IMR-90 (cell line): ENCODE results near the gene RYR1. TPM values are rescaled to one million over a fixed set of nuclear protein-coding genes. Genes with fewer than 3 reads are reported as not detected.
"Not testable (repeated sequence)": the region's sequence is repeated elsewhere in the genome, so short reads cannot be mapped to it uniquely, and the experiment has no call there.

Experiments used
- ATAC-seq: fragments of 200-7000 bp; cut with Tn5 transposase; 2 replicates; pipeline ENCODE4 v1.9.1; 2020; ENCODE audit warnings: low read depth, mild to moderate bottlenecking, moderate library complexity
- BruUV-seq: library from RNA; stranded (reverse); fragments of 400-500 nt; replicated peaks from 2 replicates; lab custom pipeline; 2021; lab: Mats Ljungman, UMichigan
- CTCF ChIA-PET: fragments of 300-600 bp; formaldehyde crosslinking; extraction: SDS; loops from one replicate; lab custom pipeline; 2021; ENCODE audit warnings: antibody characterized with exemption; lab: Yijun Ruan, JAX
- POLR2A ChIA-PET: fragments of 300-600 bp; sonication (Branson Sonifier 250); formaldehyde crosslinking; loops from one replicate; lab custom pipeline; 2022; ENCODE audit warnings: antibody characterized with exemption; ENCODE audit not compliant: unreplicated experiment; lab: Charles Lee
- DNase-seq: peaks from one replicate; pipeline ENCODE4 v3.0.0; 2013
- H2AFZ ChIP-seq: replicated peaks from 2 replicates; pipeline ENCODE3; 2013; ENCODE audit warnings: low read length, mild to moderate bottlenecking; ENCODE audit not compliant: poor library complexity
- H2AK5ac ChIP-seq: 2 replicates; pipeline ENCODE4 v1.6.1; 2013; ENCODE audit warnings: low read depth, low read length, inconsistent platforms
- H2AK9ac ChIP-seq: replicated peaks from 2 replicates; pipeline ENCODE3; 2013; ENCODE audit warnings: mild to moderate bottlenecking, low read depth, low read length, moderate library complexity; ENCODE audit not compliant: poor library complexity
- H2BK120ac ChIP-seq: 2 replicates; pipeline ENCODE4 v1.6.1; 2013; ENCODE audit warnings: low read depth, low read length, inconsistent platforms
- H2BK15ac ChIP-seq: 3 replicates; pipeline ENCODE4 v1.6.1; 2013; ENCODE audit warnings: low read depth, low read length, inconsistent platforms
- H2BK20ac ChIP-seq: 2 replicates; pipeline ENCODE4 v1.6.1; 2013; ENCODE audit warnings: low read depth, mild to moderate bottlenecking, inconsistent platforms, low read length, moderate library complexity
- H2BK5ac ChIP-seq: 2 replicates; pipeline ENCODE4 v1.6.1; 2013; ENCODE audit warnings: mild to moderate bottlenecking, low read depth, low read length, inconsistent platforms; ENCODE audit not compliant: poor library complexity, severe bottlenecking
- H3K14ac ChIP-seq: replicated peaks from 2 replicates; pipeline ENCODE4 v1.6.1; 2013; ENCODE audit warnings: low read depth, low read length, inconsistent platforms
- H3K18ac ChIP-seq: 2 replicates; pipeline ENCODE4 v1.6.1; 2013; ENCODE audit warnings: low read depth, low read length, control low read depth
- H3K23ac ChIP-seq: 2 replicates; pipeline ENCODE4 v1.6.1; 2013; ENCODE audit warnings: low read depth, low read length, inconsistent platforms
- H3K27ac ChIP-seq: 2 replicates; pipeline ENCODE4 v1.5.1; 2013; ENCODE audit warnings: mild to moderate bottlenecking, control low read depth, low read length; ENCODE audit not compliant: insufficient read depth
- H3K27me3 ChIP-seq: 2 replicates; pipeline ENCODE4 v1.6.1; 2013; ENCODE audit warnings: low read length; ENCODE audit not compliant: control insufficient read depth, insufficient read depth
- H3K36me3 ChIP-seq: 2 replicates; pipeline ENCODE4 v1.6.1; 2013; ENCODE audit warnings: low read length, mixed read lengths; ENCODE audit not compliant: control insufficient read depth, insufficient read depth
- H3K4ac ChIP-seq: 2 replicates; pipeline ENCODE4 v1.6.1; 2013; ENCODE audit warnings: low read depth, low read length, inconsistent platforms
- H3K4me1 ChIP-seq: 2 replicates; pipeline ENCODE4 v1.6.1; 2013; ENCODE audit warnings: low read length, mixed read lengths; ENCODE audit not compliant: control insufficient read depth, insufficient read depth
- H3K4me2 ChIP-seq: 2 replicates; pipeline ENCODE4 v1.6.1; 2013; ENCODE audit warnings: low read depth, mild to moderate bottlenecking, control low read depth, low read length, moderate library complexity
- H3K4me3 ChIP-seq: 2 replicates; pipeline ENCODE4 v1.5.1; 2013; ENCODE audit warnings: low read depth, mild to moderate bottlenecking, control low read depth, low read length, moderate library complexity; ENCODE audit not compliant: insufficient read depth
- H3K56ac ChIP-seq: 2 replicates; pipeline ENCODE4 v1.6.1; 2013; ENCODE audit warnings: low read length, inconsistent platforms; ENCODE audit not compliant: insufficient read depth; ENCODE audit errors: extremely low read depth
- H3K79me1 ChIP-seq, 2 experiments: 2 replicates each; pipeline ENCODE4 v1.6.1; 2013; ENCODE audit warnings: low read length in 2 of 2, inconsistent platforms in 1 of 2, low read depth in 1 of 2
- H3K9ac ChIP-seq: 2 replicates; pipeline ENCODE4 v1.6.1; 2013; ENCODE audit warnings: low read depth, low read length, control low read depth
- H3K9me1 ChIP-seq: 2 replicates; pipeline ENCODE4 v1.6.1; 2013; ENCODE audit warnings: low read length, inconsistent platforms; ENCODE audit not compliant: insufficient read depth
- H3K9me3 ChIP-seq: 2 replicates; pipeline ENCODE4 v1.6.1; 2013; ENCODE audit warnings: low read length; ENCODE audit not compliant: control insufficient read depth, insufficient read depth
- H4K20me1 ChIP-seq: 2 replicates; pipeline ENCODE4 v1.6.1; 2013; ENCODE audit warnings: low read length, inconsistent platforms; ENCODE audit not compliant: insufficient read depth
- H4K5ac ChIP-seq: 2 replicates; pipeline ENCODE4 v1.6.1; 2013; ENCODE audit warnings: mild to moderate bottlenecking, low read depth, low read length, control low read depth
- H4K8ac ChIP-seq, 2 experiments: 2 replicates each; pipeline ENCODE4 v1.6.1; 2013; ENCODE audit warnings: low read depth in 2 of 2, low read length in 2 of 2, control low read depth in 1 of 2, inconsistent platforms in 1 of 2
- H4K91ac ChIP-seq: 2 replicates; pipeline ENCODE4 v1.6.1; 2013; ENCODE audit warnings: low read depth, low read length, inconsistent platforms; ENCODE audit not compliant: insufficient read depth
- WGBS, 2 experiments: methylation state at CpG; one replicate each; pipeline versions ENCODE4 v1.1.5 to v1.1.7; 2013; ENCODE audit warnings: missing lambda C conversion rate in 2 of 2; ENCODE audit not compliant: insufficient read length in 1 of 2; ENCODE audit errors: extremely low coverage in 2 of 2; 5-methylcytosine and 5-hydroxymethylcytosine counted together
- dilution Hi-C: fragments of 300-500 bp; cut with HindIII; formaldehyde crosslinking; loops from one replicate; pipeline ENCODE4 v1.14.3; 2018; ENCODE audit warnings: low sequenced_read_pairs; ENCODE audit not compliant: unreplicated experiment
- in situ Hi-C: fragments of 300-500 bp; cut with MboI; formaldehyde crosslinking; loops from 3 replicates; pipeline ENCODE4 v1.14.3; 2019; ENCODE audit warnings: low sequenced_read_pairs, inconsistent platforms, mixed read lengths
- intact Hi-C: fragments of 100-400 bp; cut with micrococcal nuclease; formaldehyde crosslinking; loops from 2 replicates; pipeline ENCODE4 v1.10.0; 2022
- polyA plus RNA-seq, 3 experiments: library from polyadenylated mRNA; depleted of rRNA; stranded (reverse); fragments of >200 nt; gene quantifications; 2 replicates each; pipeline ENCODE4 v1.2.3, GENCODE V29; 2012; ENCODE audit warnings: low replicate concordance in 1 of 3
- total RNA-seq: library from RNA; depleted of rRNA; stranded (reverse); fragments of >200 nt; gene quantifications from 2 replicates; pipeline ENCODE4 v1.2.3, GENCODE V29; 2012

RYR1 gene
- total and polyA plus RNA-seq, 2 of the 4 experiments (the other 2 are of a cell fraction) = not detected

DNA sequence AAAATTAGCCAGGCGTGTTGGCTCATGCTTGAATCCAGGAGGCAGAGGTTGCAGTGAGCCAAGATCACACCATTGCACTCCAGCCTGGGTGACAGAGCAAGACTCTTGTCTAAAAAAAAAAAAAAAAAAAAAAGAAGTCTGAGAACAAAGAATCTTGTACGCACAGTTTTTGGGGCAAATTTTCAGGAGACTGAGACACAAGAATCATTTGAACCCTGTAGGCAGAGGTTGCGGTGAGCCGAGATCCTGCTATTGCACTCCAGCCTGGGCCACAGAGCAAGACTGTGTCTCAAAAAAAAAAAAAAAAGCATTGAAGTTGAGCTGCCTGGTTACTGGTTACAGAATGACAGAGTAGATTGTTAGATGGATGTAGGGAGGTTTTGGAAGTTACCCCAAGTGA lies 39.2 kb downstream of the RYR1 start:
- dilution Hi-C loops, CTCF ChIA-PET, H3K36me3 ChIP-seq, H3K27ac ChIP-seq, H2AK5ac ChIP-seq, ATAC-seq, H3K4me2 ChIP-seq, H2AFZ ChIP-seq, DNase-seq, H4K91ac ChIP-seq, H3K27me3 ChIP-seq, H3K56ac ChIP-seq, BruUV-seq, H2BK20ac ChIP-seq, H2AK9ac ChIP-seq, H3K9ac ChIP-seq, H3K4me3 ChIP-seq, H4K20me1 ChIP-seq, H2BK120ac ChIP-seq, H3K9me3 ChIP-seq, POLR2A ChIA-PET, H4K5ac ChIP-seq, H3K9me1 ChIP-seq, intact Hi-C loops, H3K18ac ChIP-seq, H4K8ac ChIP-seq, H3K23ac ChIP-seq, H2BK15ac ChIP-seq, H3K79me1 ChIP-seq, H3K4ac ChIP-seq, H3K14ac ChIP-seq, H3K4me1 ChIP-seq, H2BK5ac ChIP-seq: not testable (repeated sequence)
- in situ Hi-C loops = loop anchor here (25.0 kb wide), 1 partner anchor 740 kb away; the partner anchor contains the start of gene SYCN
- 50% methylated on average over 2 of the region's 4 CpGs; no CpG with 5 or more reads in 1 of the 2 experiments for WGBS, 2 experiments
